Mucosa of gallbladder (tissue), 1 donor: ENCODE measurements around the gene NR4A1. TPM values are rescaled to one million over a fixed set of nuclear protein-coding genes. Genes with fewer than 3 reads are reported as not detected.

Experiments
- DNase-seq: peaks from one replicate; pipeline ENCODE4 v3.0.0-alpha.2; 2020; ENCODE audit warnings: low spot score
- total RNA-seq: library from RNA; stranded (reverse); gene quantifications from one replicate; pipeline ENCODE4 v1.2.1, GENCODE V29; 2021
- donor health status: DM: no; HTN: no; CAD: no.

NR4A1 gene
- total RNA-seq, 1 donor from 2014 or later: 131 TPM

DNA sequence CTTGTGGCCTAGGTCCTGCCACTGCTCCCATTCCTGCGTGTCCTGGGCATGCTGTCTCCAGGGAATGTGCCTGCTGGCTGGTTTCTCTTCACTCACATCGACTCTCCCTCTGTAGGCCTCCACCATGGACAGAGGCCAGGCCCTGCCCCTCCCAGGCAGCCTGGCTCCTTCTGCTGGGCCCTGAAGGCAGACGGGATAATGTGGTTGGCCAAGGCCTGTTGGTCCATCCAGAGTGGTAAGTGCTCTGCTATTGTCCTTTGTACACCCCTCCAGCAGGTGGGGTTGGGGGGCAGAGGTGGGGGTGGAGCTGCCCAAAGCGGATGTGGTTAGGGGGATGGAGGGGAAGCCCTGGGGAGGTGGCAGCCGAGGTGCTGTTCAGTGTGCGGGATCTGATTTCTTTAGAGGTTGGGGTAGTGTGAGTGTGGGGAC, 9.5 kb upstream of the NR4A1 start:
- no peak for DNase-seq

DNA sequence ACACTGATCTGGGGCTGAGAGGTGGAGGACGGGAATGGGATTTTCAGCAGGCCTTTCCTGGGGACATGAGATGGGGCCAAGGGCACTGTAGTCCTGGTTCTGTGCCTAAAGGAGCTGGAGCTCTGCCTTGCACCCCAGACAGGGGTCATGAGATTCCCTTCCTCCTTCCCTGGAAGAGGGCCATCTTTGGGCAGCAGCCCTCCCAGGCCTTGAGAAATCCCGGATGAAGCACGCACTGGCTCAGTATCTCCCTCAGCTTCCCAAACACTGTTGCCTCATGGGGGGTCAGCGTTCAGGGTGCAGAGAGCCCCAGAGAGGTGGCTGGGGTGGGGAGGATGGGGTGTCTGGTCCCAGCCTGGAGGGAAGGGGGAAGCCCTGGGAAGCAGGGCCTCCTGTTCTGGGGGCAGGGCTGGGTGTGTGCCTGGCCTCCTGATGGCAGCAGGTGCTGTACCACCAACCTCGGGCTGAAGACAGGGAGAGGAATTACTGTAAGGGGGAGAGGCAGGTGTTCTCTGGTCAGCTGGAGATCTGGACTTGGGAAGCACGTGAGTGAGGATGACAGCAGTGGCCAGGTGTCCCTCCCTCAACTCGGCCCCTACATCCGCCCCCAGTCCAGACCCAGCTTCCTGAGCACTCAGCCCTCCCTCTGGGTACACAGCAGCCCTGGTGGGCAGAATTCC, 8.4 kb upstream of the NR4A1 start:
- no peak for DNase-seq

DNA sequence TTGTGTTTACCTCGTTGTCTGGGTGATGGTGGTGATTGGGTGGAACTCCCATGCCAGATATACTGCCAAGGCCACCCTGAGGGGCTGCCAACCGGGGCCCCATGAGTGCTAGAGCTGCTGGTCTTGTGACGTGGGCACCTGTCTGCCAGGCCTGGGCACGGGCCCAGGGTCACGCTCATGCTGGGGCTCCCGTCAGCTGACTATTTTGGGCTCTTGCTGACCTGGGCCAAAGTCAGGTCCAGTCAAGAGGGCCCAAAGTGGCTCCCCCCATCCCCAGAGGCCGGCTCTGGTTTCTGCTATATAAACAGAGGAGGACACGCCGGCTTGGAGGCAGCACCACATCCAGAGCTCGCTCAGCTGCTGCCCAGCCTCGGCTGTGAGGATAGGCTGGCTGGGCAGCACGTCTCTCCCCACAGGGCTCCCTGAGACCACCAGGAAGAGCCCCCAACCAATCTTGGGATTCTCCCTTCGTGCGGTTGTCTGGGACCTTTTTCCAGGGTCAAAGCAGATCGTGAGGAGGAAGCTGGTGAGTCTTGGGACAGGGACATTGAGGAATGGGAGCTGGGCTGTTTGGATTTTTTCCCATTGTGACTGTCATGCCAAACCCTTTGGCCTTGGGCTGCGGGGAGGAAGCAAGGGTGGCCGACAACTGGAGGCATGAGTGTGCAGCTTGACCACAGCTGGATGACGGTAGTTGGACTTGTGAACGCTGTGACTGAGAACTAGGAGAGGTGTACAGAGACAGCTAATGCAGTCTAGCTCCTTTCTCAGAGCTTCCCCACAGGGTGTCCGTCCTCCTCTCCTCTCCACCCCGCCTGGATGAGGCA, 7.6 kb upstream of the NR4A1 start:
- DNase-seq: no peak

DNA sequence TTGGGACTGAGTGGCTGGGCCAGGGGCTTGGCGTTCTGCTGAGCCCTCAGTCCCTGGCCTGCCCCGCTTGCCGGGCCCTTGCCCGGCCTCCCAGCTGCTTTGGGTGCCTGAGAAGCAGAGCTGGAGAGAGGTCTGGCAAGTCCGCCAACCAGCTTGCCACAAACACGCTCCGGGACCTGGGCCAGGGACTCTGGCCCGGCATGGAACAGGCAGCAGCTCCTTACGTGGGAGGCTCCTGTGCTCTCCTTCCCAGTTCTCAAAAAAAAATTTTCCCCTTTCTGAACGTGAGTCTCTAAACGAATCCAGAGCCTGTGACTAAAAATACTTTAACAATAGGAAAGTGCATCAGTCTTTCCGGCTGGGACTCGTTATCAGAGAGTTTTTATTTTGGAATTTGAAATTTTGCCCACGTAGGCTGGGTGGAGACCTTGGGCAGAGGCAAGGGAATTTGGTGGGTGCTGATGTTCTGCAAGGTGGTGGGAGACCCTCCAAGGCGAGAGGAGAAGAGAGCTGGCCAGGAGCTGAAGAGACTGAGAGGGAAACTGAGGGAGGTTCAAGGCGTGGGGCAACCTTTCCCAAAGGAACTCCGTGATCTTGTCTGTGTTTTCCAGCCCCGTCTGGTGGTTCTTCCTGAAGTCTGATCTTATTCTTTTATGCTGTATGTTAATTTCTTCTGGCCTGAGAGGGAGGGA, 6.8 kb upstream of the NR4A1 start:
- peak; percentile 77 for DNase-seq

DNA sequence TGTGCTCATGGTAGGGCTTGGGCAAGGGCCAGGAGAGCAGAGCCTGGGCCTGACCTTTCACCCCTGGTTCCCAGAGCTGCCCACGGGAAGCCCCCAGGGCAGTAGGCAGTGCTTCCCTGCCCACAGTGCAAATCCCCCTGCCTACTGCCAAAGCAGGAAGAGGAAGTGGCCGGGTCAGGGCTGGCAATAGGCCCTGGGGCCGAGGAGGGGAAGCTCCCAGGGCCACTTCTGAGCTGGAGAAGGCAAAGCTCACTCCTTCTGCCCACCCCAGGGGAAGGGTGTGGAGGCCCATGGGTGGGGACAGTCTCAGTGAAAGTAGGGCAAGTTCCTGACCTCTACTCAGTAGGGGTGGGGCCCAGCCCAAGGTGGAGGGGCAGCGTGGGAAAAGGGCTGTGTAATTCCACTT, 5.4 kb upstream of the NR4A1 start:
- no peak for DNase-seq

DNA sequence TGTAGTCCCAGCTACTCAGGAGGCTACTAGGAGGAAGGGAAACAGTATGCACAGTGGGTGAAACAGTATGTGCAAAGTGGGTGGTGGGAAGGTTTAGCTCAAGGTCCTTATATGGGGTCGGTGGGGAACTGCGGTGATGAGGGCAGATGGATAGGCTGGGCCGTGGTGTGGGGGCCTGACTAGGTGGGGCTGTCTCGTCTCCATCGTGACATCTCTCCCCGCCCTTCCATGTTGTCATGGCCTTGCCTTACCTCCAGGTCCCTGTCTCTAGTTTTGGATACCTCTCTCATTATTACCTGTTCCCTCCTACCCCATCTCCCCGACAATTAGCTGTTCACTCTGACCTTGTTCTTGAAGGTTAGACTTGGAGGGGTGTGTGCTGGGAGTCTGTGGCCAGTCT, 4.4 kb upstream of the NR4A1 start:
- DNase-seq: no peak

DNA sequence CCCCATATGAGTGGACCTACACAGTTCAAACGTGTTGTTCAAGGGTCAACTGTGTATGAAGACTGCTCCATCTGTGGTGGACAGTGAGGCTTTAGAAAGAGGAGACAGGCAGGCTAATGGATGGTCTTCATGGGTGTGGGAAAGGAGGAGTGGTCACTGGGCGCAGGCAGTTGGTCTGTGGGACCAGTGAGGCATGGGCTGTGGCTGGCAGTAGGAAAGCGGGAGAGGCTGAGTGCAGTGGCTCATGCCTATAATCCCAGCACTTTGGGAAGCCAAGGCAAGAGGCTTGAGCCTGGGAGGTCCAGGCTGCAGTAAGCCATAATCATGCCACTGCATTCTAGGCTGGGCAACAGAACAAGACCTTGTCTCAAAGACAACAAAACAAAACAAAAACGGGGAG, 2.0 kb upstream of the NR4A1 start:
- no peak for DNase-seq

DNA sequence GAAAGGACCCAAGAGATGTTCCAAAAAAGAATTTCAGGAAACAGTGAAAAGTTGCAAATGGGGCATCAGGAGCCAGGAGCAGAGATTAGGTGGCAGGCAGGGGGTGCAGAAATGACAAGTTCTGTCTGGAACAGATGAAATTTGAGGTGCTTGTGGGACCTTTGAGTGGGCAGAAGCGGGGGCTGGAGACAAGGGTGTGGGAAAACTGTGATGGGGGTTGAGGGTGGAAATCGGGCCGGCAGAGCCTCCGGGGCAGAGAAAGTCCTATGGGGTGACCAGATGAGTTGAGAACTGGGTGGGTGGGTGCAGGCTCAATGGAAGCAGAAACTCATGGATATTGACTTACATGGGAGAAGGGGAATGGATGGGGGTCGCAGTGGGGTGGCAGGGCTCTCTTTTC, 1.6 kb upstream of the NR4A1 start:
- no peak for DNase-seq

DNA sequence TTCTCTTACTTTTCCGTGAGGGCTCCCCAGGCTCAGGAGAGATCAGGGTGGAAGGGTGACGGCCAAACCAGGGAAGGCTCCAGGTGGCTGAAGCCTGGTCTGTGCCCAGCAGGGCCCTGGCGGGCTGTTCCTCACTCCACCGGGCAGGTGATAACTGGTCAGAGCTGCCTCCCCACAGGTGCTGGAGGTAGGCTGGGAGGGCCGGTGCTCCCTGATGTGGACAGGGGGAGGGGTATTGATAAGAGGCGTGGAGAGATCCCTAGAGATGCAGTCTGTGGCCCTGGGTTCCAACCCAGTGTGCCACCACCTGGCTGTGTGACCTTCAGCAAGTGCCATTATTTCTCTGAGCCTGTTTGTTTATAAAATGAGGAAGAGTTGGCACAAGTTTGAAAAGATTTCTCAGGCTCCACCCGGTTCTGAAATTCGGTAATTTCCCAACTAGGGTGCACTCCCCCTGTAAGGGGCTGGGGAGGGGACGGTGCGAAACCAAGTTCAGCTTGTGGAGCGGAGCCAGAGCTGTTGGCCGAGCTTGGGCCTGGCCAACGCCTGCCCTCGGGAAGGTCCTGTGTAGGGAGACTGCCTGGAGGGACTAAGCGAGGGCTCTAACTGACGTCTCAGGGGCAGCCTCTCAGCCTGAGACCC, 1.0 kb upstream of the NR4A1 start:
- DNase-seq: no peak

DNA sequence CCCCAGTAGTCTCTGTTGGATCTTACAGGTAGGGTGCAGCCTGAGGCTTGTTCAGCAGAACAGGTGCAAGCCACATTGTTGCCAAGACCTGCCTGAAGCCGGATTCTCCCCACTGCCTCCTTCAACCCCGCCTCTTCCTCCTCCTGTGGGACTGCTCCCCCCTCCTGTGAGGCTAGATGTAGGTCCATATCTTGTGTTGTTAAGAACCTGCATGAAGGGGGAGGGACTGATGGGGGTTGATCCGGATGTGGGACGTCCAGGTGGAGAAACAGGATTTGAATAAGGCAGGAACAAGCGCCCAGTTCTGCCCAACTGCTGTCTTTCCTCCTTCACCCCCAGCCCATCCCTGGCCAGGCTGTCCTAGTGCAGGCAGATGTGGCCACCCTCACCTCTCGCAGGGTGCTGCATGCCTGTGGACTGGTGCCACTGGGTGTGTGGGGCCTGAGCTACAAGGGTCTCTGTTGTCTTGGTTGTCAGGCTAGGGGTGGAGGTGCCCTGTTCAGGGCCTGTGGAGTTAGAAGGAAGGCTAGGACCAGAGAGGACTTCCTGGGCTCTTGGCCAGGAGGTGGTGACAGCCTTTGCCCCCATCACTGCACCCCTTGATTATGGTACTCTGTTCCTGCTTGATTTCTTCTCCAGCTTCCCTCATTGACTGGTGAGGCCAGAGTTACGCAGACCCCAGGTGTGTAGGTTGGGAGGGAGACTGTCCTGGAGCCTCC, 1.4 kb downstream of the NR4A1 start:
- no peak for DNase-seq

DNA sequence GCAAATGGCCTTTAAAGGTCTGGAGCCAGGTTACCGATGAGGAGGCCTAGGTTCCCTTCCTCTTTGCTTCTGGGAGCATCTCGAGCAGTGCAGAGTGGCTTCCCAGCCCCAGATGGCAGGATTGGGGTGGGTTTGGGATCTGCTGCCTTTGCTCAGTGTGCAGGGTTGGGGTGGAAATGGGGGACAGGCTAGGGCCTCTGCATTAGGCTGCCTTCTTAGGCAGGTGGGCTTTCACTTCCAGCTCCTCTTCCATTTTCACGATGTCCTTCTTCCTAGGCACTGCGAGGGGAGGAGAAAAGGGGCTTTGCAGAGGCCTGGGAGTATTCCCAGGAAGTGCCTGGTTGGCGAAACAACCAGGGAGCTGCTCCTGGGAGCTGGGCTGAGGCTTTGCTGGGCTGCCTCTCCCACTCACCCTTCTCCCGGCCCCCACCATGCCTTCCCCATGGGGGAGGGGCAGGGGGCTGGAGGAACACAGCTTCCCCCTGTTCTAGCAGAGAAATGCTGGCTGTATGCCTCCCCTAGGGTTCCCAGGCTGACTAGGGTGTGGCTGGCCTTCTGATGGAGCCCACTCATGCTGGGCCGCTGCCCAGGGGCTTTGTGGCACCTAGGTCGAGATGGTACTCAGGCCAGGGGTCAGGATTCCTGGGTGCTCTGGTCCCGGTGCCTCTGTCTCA, 2.4 kb downstream of the NR4A1 start:
- no peak for DNase-seq

DNA sequence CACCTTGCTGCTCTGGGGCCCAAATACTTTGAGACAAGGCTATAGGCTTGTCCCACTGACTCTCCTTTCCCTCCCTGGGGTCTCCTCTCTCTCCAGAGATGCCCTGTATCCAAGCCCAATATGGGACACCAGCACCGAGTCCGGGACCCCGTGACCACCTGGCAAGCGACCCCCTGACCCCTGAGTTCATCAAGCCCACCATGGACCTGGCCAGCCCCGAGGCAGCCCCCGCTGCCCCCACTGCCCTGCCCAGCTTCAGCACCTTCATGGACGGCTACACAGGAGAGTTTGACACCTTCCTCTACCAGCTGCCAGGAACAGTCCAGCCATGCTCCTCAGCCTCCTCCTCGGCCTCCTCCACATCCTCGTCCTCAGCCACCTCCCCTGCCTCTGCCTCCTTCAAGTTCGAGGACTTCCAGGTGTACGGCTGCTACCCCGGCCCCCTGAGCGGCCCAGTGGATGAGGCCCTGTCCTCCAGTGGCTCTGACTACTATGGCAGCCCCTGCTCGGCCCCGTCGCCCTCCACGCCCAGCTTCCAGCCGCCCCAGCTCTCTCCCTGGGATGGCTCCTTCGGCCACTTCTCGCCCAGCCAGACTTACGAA, 3.1 kb downstream of the NR4A1 start:
- DNase-seq: no peak

DNA sequence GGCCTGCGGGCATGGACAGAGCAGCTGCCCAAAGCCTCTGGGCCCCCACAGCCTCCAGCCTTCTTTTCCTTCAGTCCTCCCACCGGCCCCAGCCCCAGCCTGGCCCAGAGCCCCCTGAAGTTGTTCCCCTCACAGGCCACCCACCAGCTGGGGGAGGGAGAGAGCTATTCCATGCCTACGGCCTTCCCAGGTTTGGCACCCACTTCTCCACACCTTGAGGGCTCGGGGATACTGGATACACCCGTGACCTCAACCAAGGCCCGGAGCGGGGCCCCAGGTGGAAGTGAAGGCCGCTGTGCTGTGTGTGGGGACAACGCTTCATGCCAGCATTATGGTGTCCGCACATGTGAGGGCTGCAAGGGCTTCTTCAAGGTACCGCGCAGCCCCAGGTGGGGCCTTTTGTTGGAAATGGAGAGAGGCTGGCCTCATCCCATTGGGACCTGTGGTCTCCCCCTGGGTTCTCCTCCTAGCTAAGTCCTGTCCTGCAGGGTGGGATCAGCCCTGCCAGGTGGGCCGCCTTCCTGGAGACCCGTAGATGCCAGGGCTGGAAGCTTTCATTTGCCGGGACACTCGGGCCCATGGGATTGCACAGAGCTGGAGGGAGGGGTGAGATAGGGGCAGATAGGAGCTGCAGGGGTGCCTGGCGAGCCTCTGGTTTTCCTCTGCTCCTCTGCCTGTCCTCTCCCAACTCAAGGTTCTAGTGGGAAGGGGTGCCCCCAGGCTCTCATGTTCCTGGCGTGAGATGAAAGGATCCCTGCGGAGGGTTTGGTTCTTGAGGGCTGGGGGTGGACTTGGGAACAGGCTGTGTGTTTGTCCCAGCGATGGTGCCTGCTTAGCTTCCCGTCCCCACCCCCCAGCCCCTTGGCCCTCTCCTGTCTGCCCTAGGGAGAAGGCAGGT, 3.8 kb downstream of the NR4A1 start:
- no peak for DNase-seq

DNA sequence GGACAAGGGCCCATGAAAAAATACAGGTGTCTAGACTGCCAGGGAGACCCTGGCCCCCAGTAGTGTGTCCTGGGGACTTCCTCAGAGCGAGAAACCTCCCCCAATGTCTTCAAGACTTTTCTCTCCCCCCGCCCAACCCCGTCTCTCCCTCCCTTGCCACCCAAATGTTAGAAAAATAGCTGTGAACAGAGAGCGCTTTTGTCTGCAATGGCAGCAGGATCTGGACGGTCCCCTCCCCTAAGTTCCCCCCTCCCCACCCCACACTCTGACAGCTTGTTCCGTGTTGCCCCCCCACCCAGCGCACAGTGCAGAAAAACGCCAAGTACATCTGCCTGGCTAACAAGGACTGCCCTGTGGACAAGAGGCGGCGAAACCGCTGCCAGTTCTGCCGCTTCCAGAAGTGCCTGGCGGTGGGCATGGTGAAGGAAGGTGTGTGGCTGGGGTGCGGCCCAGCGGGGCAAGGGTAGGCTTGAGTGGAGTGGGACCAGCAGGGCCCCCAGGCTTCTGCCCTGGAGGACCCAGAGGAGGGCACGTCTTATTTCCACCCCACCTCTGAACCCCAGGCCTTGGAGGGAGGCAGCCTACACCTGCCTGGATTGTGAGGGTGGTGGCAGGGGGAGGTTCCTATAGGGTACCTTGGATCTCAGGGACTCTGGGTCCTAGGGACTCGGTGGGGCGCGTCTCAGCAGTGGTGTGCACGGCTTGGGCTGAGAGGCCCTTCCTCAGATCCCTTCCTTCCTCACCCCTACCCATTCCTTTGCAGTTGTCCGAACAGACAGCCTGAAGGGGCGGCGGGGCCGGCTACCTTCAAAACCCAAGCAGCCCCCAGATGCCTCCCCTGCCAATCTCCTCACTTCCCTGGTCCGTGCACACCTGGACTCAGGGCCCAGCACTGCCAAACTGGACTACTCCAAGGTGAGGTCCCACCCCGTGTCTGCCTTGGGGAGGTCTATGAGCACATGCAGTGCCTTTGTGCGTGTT, 4.8 kb downstream of the NR4A1 start:
- DNase-seq: no peak

DNA sequence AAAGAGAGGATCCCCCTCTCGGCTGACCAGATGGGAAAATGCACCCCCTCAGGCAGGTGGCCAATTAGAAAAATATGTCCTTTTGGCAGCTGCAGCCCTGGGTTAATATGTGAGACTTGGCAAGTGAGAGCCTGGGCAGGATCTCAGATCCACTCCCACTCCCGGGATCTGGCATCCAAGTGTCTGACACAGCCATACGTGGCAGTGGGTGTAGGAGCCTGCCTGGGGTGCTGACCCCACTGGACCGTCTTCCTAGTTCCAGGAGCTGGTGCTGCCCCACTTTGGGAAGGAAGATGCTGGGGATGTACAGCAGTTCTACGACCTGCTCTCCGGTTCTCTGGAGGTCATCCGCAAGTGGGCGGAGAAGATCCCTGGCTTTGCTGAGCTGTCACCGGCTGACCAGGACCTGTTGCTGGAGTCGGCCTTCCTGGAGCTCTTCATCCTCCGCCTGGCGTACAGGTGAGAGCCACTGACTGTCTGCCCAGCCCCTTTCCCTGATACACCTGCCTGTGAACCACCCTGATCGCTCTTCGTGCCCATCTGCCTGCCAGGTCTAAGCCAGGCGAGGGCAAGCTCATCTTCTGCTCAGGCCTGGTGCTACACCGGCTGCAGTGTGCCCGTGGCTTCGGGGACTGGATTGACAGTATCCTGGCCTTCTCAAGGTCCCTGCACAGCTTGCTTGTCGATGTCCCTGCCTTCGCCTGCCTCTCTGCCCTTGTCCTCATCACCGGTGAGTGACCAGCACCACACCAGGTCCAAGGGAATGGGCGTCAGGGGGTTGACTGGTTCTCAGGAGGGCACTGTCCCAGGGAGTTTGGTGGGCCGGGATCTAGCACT, 5.8 kb downstream of the NR4A1 start:
- DNase-seq: no peak

DNA sequence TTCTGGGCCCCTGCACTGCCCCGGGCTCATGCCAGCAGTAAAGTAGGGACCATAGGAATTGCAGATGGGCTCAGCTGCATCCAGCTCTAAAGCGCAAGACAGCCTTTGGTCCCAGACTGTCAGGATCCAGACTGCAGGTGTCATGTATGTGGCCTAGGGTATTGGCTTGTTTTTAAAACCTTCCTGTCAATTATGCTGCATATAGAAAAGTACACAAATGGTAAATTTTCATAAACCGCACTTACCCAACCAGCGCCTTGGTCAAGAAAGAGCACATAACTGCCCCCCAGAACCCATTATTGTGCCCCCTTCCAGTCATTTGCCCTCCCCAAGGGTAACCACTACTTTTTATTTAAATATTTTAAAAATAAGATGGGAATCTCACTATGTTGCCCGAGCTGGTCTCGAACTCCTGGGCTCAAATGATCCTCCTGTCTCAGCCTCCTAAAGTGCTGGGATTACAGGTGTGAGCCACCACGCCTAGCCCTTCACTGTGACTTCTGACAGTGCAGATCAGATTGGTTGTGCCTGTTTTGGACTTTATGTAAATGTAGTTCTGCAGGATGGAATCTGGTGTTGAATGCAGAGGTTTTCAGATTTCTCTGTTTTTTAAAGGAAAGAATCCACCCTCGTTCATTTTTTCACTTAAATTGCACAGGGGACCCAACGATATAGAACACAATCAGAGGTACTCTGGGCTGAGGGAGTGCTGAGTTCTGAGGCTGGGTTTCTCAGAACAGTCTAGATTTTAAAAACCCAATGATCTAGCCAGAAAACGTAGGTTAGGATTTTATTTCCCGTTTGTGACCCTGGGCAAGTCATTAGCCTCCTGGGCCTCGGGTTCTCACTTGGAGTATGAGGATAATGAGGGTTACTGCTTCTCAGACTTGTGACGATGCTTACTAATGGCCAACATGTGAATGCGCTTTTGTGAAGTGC, 6.7 kb downstream of the NR4A1 start:
- DNase-seq: no peak
